HUES6 (cell line): ENCODE data around the gene GPD1L.

Source experiments
- H3K27ac ChIP-seq: 2 replicates; pipeline ENCODE4 v1.7.0; 2013; ENCODE audit warnings: low read depth, mild to moderate bottlenecking, low read length, inconsistent platforms
- H3K27me3 ChIP-seq: 2 replicates; pipeline ENCODE4 v1.6.1; 2013; ENCODE audit warnings: low read length; ENCODE audit not compliant: control insufficient read depth, insufficient read depth
- H3K36me3 ChIP-seq: 2 replicates; pipeline ENCODE4 v1.6.1; 2013; ENCODE audit warnings: low read length; ENCODE audit not compliant: control insufficient read depth, insufficient read depth
- H3K4me1 ChIP-seq: 2 replicates; pipeline ENCODE4 v1.6.1; 2013; ENCODE audit warnings: low read length; ENCODE audit not compliant: control insufficient read depth, insufficient read depth
- H3K4me3 ChIP-seq: 2 replicates; pipeline ENCODE4 v1.5.1; 2013; ENCODE audit warnings: low read depth, low read length
- H3K9ac ChIP-seq: one replicate; pipeline ENCODE4 v1.6.1; 2013; ENCODE audit warnings: mild to moderate bottlenecking, low read length
- H3K9me3 ChIP-seq: 2 replicates; pipeline ENCODE4 v1.6.1; 2013; ENCODE audit warnings: low read depth, low read length; ENCODE audit not compliant: control insufficient read depth, insufficient read depth

The GPD1L gene

GRCh38 chr3:32136703-32137102 is 30.3 kb downstream of the GPD1L start:
- no peaks in the 10 kb centered on the region for H3K27me3 ChIP-seq
- H3K27ac ChIP-seq: no peak overlapping the region
- no peak overlapping the region for H3K4me3 ChIP-seq
- no peak overlapping the region for H3K9ac ChIP-seq
- H3K36me3 ChIP-seq: no peaks in the 10 kb centered on the region
- peaks cover 8% of the 10 kb centered on the region; the same call in 1 of the 2 replicates for H3K4me1 ChIP-seq
- H3K9me3 ChIP-seq: no peaks in the 10 kb centered on the region

DNA sequence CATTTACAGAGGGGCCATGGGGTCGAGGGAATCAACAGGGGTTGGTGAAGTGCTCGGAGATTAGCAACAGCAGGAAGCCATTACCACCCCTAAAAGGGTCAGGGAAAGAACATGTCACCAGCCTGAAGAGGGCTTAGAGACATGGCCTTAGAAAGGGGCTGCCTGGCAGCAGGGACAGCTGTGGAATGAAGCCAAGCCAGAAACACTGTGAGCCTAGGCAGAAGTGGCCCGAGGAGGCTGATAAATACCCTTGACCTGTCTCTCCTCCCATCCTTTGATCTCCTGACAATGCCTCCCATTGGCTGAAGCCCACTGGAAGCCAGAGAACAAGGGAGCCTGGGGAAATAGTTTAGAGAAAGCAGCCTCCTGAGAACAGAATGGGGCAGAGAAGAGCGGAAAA is 31.4 kb downstream of the GPD1L start:
- Histone ChIP-seq H3K36me3 (no peaks in the 10 kb centered on the region), H3K4me1 (peaks cover 8% of the 10 kb centered on the region; the same call in 1 of the 2 replicates), H3K27me3 (no peaks in the 10 kb centered on the region), H3K4me3 (no peak overlapping the region), H3K9me3 (no peaks in the 10 kb centered on the region), H3K9ac (no peak overlapping the region), H3K27ac (no peak overlapping the region)

- Histone ChIP-seq H3K4me1 (peaks cover 8% of the 10 kb centered on the region; the same call in 1 of the 2 replicates), H3K9me3 (no peaks in the 10 kb centered on the region), H3K4me3 (no peak overlapping the region), H3K9ac (no peak overlapping the region), H3K27me3 (no peaks in the 10 kb centered on the region), H3K36me3 (no peaks in the 10 kb centered on the region), H3K27ac (no peak overlapping the region)
Observed at GRCh38 chr3:32138545-32139104, 32.2 kb downstream of the GPD1L start.

DNA sequence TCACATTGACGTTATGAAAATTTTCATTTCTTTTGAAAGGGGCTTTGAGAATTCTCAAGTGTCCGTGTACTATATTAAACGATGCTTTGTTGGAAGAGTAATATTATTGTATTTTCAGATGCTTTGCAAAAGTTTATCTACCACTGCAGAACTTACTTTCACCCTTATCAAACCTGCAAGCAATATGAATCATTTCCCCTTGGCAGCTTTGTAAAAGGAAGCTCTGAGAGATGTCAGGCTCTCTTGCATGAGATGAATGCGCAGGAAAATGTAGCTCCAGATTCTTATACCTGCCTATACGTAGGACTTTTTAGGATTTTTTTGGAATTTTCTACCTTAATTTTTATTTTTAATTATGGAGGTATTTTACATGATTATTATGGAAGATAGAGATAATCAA is 34.5 kb downstream of the GPD1L start:
- no peaks in the 10 kb centered on the region for H3K9me3 ChIP-seq
- H3K27me3 ChIP-seq: no peaks in the 10 kb centered on the region
- no peak overlapping the region for H3K27ac ChIP-seq
- H3K9ac ChIP-seq: no peak overlapping the region
- H3K4me3 ChIP-seq: no peak overlapping the region
- no peaks in the 10 kb centered on the region for H3K36me3 ChIP-seq
- peaks cover 8% of the 10 kb centered on the region; the same call in 1 of the 2 replicates for H3K4me1 ChIP-seq

GRCh38 chr3:32143849-32144757 is 37.7 kb downstream of the GPD1L start:
- no peaks in the 10 kb centered on the region for H3K36me3 ChIP-seq
- H3K27ac ChIP-seq: no peak overlapping the region

GRCh38 chr3:32146746-32147211 is 40.4 kb downstream of the GPD1L start:
- Histone ChIP-seq H3K27ac (no peak overlapping the region), H3K9me3 (no peaks in the 10 kb centered on the region), H3K36me3 (no peaks in the 10 kb centered on the region), H3K4me3 (no peak overlapping the region), H3K27me3 (no peaks in the 10 kb centered on the region), H3K9ac (no peak overlapping the region), H3K4me1 (peaks cover 21% of the 10 kb centered on the region)

More at GRCh38 chr3:32143849-32144757, 37.7 kb downstream of the GPD1L start:
- no peak overlapping the region for H3K4me3 ChIP-seq
- H3K9me3 ChIP-seq: no peaks in the 10 kb centered on the region
- H3K27me3 ChIP-seq: no peaks in the 10 kb centered on the region
- H3K4me1 ChIP-seq: peaks cover 21% of the 10 kb centered on the region
- no peak overlapping the region for H3K9ac ChIP-seq

GRCh38 chr3:32147509-32147908 is 41.1 kb downstream of the GPD1L start:
- no peak overlapping the region for H3K4me3 ChIP-seq
- H3K9me3 ChIP-seq: no peaks in the 10 kb centered on the region
- H3K27ac ChIP-seq: no peak overlapping the region
- peaks cover 21% of the 10 kb centered on the region for H3K4me1 ChIP-seq
- H3K27me3 ChIP-seq: no peaks in the 10 kb centered on the region
- no peaks in the 10 kb centered on the region for H3K36me3 ChIP-seq
- no peak overlapping the region for H3K9ac ChIP-seq

- no peak overlapping the region for H3K4me3 ChIP-seq
- H3K9me3 ChIP-seq: no peaks in the 10 kb centered on the region
- H3K9ac ChIP-seq: no peak overlapping the region
- no peak overlapping the region for H3K27ac ChIP-seq
- H3K27me3 ChIP-seq: no peaks in the 10 kb centered on the region
- peaks cover 21% of the 10 kb centered on the region for H3K4me1 ChIP-seq
- no peaks in the 10 kb centered on the region for H3K36me3 ChIP-seq
Observed at GRCh38 chr3:32147933-32148332, 41.5 kb downstream of the GPD1L start.

- Histone ChIP-seq H3K4me3 (no peak overlapping the region), H3K4me1 (peaks cover 21% of the 10 kb centered on the region), H3K36me3 (no peaks in the 10 kb centered on the region), H3K27me3 (no peaks in the 10 kb centered on the region), H3K9ac (no peak overlapping the region), H3K27ac (no peak overlapping the region), H3K9me3 (no peaks in the 10 kb centered on the region)
Observed at GRCh38 chr3:32148351-32148750, 41.9 kb downstream of the GPD1L start.

GRCh38 chr3:32153414-32154204 is 47.2 kb downstream of the GPD1L start:
- H3K27me3 ChIP-seq: no peaks in the 10 kb centered on the region
- H3K4me3 ChIP-seq: no peak overlapping the region
- no peak overlapping the region for H3K9ac ChIP-seq
- H3K9me3 ChIP-seq: no peaks in the 10 kb centered on the region
- no peaks in the 10 kb centered on the region for H3K36me3 ChIP-seq
- H3K27ac ChIP-seq: no peak overlapping the region
- peaks cover under 1% of the 10 kb centered on the region; the same call in 1 of the 2 replicates for H3K4me1 ChIP-seq
